T-helper 2 cell (primary cell): ENCODE data around the gene SMAD6.

Source experiments
- DNase-seq, 5 experiments: peaks; one replicate each; pipeline versions ENCODE4 v3.0.0 to v3.0.0-alpha.2; 2012 to 2022

SMAD6 gene

DNA sequence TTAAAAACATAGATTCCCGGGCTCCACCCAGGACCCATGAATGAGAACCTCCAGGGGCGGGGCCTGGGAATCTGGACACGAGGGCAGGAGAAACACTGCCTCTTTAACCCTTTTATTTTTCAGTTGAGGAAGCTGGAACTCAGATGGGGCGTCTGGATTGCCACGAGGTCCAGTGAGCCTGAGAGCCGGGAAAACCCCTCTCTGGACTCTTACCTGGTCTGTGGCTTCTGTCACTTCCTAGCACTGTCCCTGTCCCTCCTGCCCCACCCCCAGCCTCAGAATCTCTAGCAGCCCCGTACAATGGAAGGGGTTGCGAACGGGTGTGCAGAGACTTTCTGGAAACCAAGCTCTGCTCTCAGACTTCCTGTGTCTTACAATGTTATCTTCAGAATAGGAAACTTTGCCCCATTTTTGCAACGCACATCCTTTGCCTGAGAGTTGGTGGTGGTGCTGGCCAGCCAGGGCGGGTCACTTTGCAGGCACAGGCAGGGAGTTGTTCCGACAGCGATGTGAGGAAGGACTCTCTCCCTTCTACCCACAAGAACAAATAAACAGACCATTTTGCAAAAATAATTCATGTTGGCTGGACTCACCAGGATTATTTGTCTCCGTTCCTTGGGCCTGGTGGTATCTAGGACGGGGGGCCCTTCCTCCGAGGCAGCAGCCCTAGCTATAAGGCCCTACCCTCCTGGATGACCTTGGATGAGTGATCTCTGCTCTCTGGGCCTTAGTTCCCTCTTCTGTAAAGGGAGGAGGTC is 59.1 kb downstream of the SMAD6 start:
- DNase-seq = no peak

DNA sequence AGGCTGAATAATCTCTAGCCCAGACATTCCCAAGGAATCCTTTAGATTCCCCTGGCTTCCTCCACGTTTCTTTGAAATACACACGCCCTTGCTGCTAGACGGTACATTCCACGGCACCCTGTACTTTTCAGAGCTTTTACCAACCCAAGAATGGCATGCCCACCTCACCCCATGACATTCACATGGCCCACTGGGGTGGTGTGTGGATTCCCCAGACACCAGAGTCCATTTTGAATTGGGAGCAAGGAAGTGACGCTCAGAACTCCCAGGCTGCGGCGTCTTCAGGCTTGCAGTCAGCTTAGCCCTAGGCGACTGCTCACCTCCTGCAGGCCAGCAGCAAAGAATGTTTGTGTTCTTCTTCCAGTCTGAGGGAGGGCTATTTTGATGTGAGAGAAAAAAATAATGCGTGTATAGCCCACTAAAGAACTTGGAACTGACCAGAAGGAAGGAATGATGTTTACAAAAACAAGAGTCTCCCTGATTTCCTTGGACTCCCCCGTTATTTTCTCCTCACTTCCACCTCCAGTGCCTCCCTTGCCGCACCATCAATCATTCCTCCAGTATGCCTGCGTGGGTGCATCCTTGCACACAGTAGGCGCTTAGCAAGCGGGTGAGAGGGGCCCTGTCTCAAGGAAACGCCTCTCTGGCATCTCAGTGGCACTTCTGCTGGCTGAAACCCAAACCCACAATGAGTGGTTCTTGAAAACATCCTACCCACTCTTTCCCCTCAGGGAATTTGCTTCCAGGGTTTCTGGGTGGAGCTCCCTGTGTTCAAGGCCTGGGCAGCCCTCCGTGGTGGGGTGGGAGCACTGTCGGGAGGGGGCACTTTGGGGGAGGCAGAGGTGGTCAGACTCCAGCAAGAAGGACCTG is 59.9 kb downstream of the SMAD6 start:
- no peak for DNase-seq

DNA sequence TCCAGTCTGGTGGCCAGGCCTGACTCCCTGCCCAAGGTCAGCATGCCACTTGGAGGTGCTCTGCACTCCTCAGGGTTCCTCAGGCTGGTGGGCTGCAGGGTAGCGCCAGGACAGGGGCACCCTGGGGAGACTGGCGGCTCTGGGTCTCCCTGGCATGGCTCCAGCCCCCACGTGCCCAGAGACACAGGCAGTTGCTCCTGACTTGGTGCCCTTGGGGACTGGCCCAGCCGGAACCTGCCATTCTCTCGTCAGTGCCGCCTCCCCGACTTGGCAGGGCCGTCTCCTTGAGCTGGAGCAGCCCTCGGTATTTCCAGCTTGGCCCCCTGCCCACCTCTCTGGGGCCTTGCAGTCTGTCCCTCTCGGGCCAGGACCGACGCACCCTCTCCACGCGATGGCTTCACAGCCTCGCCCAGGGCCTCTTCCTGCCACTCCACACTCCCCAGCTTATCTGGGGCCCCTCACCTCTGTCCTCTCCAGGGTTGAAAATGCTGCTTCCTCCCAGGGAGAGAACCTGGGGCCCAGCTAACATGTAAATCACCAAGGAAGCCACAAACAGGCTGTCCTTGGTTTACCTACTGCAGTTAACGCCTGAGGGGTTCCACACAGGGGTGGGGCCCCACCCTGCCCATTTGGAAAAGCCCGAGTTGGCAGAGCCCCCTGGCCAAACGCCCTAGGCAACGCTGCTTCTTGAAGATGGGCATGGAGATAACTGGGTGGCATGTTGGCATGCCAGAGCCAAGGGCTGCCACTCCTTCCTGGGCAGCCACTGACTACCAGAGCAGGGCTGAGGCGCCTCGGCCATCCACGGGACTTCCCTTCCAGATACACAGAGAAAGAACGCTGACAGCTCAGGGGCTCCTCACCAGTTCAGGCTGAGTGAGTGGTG is 61.4 kb downstream of the SMAD6 start:
- DNase-seq = no peak

DNA sequence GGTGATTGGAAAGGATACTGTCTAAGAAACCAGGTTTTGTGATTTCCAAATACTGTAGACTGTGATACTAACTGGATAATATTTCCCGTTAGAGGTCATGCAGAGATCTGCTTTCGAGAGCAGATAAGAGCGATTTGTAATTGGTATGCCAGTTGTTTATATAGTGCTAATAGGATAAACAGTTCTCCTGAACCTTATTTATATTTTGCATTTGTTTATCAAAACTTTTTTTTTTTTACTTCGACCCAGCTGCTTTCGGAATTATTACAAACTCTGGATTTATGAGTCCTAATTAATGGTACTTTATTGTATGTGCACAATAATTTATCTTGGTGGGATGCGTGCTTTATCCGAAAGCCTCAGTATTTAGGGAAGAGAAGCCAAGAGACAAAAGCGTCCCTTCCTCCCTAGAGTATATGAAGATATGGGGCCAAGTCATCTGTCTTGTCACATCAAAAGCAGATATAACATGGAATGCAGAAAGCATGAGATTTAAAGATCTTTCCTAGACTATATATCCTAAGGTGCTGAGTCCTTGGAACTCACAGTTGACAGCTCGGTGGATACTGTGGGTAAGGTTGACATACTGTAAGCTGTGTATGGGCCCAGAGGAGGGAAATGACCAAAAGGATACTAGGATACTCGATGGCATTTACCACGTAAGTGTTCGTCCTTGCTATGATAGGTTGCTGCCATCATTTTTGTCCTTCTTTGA is 62.2 kb downstream of the SMAD6 start:
- no peak for DNase-seq

DNA sequence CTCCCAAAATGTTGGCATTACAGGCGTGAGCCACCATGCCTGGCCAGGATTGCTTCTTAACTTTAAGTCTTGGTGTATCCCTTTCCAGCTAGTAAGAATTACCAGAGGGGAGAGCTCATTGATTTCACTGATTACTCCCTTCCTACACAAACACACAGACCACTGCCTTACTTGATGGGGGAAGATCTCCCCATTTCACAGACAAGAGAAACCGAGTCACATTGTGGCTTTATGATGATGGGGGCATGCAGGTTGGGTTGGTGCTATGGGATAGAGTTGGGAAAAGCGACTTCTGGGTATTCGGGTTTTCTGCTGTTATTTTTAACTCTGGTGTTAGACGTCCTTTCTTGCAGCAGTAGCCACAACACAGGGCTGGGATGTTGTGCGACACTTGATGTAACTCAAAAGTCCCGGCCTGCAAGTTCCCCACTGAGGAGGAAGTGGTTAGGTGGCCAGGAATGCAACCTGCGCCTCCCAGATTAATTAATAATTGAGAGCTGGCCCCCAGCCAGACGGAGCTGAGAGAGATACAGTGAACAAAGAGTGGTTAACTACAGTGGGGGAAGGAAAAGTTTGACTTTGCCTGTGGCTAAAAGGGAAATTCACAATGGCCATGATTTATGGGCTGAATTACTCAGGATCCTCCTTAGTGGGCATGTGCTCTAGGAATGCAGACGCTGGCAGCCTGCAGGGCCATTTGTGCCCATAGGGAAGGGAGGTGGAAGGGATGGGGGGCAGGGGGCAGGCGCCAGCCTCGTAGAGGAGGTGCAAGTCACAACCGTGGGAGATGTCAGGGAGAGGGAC is 63.6 kb downstream of the SMAD6 start:
- DNase-seq = no peak

DNA sequence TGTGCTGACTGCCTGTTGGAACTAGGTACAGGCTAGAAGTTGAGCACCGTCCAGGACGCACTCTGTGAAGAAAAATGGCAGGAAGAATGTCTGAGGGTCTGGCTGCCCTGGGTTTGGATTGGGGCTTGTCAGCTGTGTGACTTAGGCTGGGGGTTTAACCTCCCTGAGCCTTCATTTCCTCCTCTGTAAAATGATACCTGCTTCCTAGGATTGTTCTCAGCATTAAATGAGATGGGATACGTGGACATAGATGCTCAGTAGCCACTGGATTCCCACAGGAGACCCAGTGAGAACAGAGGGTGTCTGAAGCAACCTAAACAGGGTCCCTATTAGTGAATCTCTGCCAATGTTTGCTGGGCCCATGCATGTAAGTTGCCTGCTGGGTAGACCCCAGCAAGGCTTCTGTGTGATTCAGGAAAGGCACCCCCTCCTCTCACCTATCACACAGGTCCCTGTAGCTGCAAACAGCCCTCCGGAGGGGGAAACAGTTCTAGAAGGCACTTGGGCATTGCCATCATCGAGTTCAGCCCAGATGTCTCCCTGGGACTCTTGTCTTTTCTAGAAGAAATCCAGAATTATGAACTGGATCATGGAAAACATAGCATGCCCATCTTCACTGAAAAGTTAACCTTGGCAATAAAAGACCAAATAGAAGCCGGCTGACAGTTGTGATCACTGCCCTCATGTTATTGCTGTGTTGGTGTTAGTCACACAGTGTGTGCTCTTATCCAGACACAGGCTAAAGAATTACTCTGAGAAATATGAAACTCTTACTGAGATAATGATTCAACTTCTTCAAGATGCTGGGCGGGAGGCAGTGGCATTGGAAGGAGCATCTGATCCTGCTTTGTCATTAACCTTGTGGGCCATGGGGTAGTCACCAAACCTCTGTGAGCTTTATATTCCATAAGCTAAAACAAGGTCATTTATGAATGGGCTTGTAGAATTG is 64.5 kb downstream of the SMAD6 start:
- DNase-seq = no peak

DNA sequence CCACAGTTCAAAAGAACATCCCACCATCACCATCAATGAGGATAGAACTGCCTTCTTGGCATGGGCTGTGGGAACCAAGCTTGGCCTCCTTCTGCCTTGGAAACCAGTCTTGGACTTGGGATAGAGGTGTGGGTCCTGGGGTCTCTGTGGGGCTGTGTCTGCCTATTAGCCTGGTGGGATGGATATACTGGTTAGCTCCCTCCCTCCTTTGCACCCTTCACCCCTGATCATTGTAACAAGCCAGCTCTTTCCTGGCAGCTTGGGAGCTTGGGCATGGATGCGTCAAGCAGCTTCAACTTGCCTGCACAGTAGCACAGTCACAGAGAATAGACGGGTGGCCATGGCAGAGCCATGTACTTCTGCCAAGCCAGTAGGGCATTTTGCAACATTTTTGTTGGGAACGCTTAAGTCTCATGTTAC is 65.2 kb downstream of the SMAD6 start:
- no peak for DNase-seq

DNA sequence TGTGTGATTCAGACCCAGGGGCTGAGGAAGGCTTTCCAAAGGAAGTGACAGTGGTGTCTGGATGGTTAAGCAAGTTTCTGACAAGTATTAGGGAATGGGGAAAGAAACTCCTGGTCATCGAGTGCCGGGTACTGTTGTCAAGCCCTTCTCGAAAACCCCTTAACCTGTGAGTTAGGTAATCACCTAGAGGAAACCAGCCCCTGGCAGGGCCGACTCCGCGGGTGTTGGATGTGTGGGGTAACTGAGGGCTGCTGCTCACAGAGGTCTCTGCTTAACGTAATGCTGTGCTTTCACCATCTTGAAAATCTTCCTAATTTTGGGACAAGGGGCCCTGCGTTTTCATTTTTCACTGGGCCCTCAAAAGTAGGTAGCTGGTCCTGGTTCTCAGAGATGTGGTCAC is 67.0 kb downstream of the SMAD6 start:
- DNase-seq = no peak

DNA sequence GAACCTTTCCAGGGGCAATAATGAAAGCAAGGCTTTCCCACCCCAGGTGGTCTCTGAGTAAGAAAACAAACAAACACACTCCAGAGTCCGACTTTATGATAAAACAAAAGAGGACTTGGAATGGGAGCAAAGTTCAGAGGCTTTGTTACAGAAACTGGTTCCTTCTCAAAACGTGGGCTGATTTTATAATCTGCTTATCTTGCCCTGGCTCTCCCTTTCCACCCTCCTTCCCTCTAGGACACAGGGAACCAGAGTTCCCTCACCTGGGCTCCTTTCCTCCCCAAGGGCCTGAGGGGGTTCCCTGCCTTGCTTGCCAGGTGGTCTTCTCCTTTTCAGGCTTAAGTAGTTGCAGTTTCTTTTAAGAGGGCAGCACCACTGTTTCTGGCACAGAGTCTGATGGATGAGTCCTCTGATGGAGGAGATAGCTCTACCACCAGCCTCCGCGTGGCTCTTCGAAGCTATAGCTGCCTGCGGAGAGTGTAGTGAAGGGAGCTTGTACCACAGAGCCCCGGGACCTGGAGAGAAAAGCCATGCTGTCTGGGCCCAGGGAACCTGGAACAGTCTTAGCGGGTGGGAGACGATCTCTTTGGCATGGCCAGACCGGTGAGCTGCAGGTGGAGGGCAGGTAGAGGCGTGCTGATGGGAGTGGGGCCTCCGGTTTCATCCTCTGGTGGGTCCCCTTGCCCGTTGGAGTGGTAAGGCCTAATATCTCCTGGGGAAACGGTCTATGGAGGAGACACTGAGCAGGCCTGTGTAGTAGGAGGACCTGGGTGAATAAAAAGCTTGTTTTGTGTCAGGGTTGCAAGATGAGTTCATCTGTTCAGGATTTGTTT is 68.7 kb downstream of the SMAD6 start:
- DNase-seq = no peak

DNA sequence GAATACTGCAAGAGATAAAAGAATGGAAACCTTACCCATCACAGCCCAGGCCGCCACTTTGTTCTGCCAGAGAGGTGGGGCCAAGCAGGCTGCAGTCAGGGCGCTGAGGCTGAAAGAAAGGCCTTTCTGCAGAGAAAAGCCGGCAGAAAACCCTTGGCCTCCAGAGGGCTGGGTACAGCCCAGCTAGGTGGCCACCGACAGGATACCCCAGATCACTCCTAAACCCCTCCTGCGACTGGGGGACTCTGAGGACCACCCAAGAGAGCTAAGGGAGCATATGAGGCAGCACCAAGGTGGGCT is 69.3 kb downstream of the SMAD6 start:
- DNase-seq = no peak

DNA sequence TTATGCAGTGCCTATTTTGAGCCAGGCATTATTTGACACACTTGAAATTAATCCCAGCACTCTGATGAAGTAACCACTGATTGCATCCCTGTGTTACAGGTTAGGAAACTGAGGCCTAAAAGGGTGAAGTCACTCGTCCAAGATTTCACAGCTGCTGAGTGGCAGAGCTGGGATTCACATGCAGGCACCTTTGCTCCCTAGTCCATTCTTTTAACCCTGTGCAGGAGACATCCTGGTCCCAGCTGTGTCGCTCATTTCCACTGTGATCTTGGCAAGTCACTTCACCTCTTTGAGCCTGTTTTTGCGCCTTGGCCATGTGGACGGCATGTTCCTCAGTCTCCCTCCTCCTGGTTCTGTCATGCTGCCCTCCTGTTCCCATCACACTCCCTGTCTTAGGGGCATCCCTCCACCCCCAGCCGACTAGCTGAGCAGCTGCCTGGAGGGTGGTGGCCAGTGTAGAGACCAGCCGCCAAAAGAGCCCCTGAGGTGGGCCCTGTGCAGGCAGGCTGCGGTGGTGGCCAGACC is 70.6 kb downstream of the SMAD6 start:
- DNase-seq = no peak

DNA sequence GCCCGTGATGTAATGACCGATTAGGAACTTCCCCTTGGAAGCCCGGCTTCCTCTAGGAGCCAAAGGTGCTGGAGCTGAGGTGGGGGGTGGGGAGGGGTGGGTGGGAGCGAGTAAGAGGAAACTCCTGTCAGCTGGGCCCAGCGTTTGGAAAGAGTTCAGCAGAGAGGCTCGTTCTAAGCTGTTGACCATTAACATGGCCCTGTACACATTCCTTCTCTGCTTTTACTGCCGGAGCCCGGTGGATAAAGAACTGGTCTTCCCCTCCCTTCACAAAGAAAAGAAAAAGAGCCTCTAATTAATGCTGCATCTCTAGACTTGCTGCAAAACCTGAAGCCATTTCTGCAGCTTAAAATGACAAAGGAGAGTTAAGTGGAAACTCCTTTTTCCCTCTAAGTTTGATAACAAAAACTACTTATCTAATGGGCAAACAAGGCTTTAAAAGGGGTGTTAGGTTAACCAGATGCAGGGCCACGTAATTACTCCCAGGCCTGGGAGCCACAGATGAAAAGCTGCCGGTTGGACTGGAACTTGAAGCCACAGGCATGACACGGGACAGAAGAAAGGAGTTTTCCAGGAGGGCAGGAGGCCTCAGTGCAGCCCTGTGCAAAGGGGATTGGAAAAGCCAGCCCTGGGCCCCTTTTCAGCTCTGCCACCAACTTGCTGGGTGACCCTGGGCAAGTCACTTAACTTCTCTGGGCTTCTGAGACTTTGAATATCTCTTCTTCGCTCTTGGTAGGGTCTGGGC is 71.3 kb downstream of the SMAD6 start:
- no peak for DNase-seq

DNA sequence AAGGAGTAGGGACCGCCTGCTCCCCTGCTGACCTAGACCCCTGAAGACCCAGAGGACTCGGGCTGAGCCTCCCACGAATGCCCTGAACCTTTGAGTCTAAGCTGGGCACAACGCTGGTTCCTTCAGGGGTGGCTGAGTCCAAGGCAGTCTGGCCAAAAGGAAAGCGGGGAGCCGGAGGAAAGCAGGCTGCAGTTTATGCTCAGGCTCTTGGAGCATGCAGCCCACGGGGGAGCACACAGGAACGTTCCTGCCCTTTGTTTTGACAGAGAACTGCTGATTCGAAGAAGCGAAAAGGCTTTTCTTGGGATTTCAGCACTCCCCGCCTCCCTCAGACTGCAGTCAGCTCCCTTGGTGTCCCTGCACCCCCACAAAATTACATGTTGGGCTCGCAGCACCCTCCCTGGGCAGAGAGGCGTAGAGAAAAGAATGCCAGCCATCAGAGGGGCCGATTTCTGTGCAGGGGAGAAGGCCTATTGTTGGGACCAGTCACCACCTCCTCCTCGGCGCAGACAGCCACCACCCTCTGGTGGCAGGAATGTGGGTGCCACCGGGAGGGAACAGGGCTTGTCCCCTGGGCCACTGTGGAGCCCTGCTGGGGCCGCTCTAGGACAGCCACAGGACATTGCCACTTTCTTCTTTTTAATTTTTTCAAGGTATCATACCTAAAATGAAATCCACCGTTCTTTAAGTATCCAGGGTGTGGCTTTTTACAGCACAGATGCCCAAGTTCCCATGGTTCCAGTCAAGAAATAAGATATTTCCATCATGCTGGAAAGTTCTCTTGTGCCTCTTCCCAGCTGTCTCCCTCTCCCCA is 72.2 kb downstream of the SMAD6 start:
- DNase-seq = peak in 2 of 5 experiments; percentile 12 to 44

DNA sequence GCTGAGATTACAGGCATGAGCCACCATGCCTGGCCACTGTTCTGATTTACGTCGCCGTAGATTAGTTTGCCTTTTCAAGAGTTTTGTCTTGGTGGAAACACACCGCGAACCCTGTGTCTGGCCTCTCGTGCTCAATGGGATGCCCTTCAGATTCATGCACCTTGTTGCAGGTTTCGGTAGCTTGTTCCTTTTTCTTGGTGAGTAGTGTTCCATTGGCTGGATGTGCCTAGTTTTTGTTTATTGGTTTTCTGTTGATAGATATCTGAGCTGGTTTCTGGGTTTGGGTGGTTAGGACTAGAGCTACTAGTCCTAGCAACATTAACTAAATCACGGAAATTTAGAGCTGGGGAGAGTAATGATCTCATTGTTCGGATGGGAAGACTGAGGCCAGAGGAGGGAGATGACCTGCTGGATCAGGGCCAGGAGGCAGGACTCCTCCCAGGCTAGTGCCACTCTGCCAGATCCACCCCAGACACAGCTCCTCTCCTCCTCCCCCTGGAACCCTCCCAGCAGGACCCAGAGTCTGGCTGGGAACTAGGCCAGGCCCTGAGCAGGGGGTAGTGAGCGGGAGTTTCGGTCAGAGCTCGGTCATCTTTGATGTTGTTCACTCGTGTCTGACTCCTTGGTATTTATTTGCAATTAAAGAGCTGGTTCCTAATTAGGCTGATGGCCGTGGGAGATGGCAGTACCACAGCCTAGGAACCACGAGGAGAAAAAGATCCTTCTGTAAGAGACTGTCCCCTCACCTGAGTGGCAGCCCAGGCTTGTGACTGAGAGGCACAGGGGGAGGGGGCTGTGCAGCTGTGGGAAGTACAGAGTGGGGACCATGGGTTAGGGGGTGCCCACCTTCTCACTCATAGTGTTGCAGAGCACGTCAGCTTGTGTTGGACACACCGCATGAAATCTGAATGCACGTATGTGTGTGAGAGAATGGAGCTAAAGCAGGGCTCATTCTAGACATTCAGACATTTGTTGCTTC is 73.4 kb downstream of the SMAD6 start:
- DNase-seq = no peak

DNA sequence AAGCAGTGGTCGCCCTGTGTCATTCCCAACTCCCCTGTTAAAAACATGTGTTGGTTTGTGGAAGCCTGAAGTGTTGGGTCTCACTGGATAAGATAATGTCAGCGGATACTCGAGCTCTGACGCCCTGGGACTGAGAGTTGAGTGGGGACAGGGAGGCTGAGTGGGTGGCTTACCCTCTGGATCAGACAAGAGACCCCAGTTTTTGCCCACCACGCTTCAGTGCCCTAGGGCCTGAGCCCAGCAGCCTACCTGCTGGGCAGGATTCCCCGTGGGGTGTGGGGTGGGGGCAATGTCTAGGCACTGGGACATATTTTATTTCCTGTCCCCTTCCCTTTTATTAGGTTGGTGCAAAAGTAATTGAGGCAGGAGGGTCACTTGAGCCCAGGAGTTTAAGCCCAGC is 75.0 kb downstream of the SMAD6 start:
- DNase-seq = no peak

DNA sequence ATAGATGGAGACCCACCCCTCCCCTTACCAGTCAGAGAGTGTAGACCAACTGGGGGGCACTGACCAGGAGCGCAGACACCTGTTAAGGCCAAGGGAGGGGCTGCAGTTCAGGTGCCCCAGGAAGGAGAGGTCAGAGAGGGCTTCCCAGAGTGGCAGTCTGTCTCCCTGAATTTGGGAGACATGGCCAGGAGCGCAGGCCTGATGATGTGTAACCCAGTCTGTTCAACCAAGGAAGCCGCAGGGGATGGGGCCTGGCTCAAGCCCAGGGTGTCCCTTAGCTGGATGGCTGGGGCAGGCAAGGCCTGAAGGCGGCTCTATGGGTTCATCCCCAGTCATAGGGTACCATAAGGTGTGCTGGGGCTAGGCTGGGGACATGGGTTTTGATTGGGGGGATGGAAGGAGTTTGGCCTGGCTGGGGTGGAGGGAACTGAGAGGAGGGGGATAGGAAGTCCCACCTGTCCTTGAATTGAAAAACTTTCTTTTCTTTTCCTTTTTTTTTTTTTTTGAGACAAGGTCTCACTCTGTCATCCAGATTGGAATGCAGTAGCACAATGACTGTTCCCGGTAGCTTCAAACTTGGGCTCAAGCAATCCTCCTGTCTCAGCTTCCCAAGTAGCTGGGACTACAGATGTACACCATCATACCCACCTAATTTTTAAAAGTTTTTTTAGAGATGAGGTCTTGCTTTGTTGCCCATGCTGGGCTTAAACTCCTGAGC is 75.7 kb downstream of the SMAD6 start:
- DNase-seq = no peak
